PC-9 (cell line): ENCODE data around the gene EYS.

Source experiments
- CTCF ChIP-seq: fragments of 200-600 bp; sonication (generic); conservative IDR thresholded peaks from 2 replicates; pipeline ENCODE4 v1.6.1; 2017; ENCODE audit warnings: mixed run types, antibody characterized with exemption, mild to moderate bottlenecking, moderate library complexity
- EZH2 ChIP-seq: fragments of 200-600 bp; sonication (generic); IDR thresholded peaks from 2 replicates; pipeline ENCODE4 v1.8.0; 2017; ENCODE audit warnings: antibody characterized with exemption, low read depth

- no peak for TF ChIP-seq CTCF
- TF ChIP-seq EZH2, result no peak
Observed at GRCh38 chr6:64912966-64913365, 794.1 kb downstream of the EYS start.
